GM20431 (cell line): ENCODE results near the gene KCNE2.
"Not testable (repeated sequence)": the region's sequence is repeated elsewhere in the genome, so short reads cannot be mapped to it uniquely, and the experiment has no call there.

Experiments
- in situ Hi-C: fragments of 300-500 bp; cut with MseI, MboI; formaldehyde crosslinking; loops from one replicate; pipeline ENCODE4 v1.15.0; 2020; ENCODE audit warnings: low sequenced_read_pairs; ENCODE audit not compliant: unreplicated experiment

The KCNE2 gene

DNA sequence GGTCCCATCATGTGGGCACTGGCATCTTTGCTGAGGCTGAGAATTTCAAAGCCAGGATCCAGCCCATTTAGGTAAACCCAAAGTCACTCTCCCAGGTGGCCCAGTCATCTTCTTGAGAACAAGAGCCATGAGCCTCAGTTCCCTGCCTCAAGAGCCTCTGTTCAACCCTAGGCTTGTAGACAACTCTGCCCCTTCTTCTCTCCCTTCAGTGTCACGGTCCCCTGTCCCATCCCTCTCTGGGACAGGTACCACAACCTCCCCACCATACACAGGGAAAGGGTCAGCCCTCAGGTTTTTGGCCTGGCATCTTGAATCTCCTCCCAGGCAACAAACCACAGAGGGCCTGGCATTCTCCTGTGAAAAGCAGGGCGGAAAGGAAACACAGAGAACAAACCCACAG, 41.9 kb downstream of the KCNE2 start:
- in situ Hi-C loops: not testable (repeated sequence)

GRCh38 chr21:34406102-34406501, 42.3 kb downstream of the KCNE2 start:
- in situ Hi-C loops: not testable (repeated sequence)

- in situ Hi-C loops: not testable (repeated sequence)
Observed at GRCh38 chr21:34406676-34407075, 42.9 kb downstream of the KCNE2 start.

- in situ Hi-C loops: not testable (repeated sequence)
Observed at GRCh38 chr21:34407294-34407693, 43.5 kb downstream of the KCNE2 start.

GRCh38 chr21:34417448-34418077, 53.8 kb downstream of the KCNE2 start:
- in situ Hi-C loops: not testable (repeated sequence)
